Thoracic aorta (tissue), 2 donors: ENCODE results near the gene BMPR1A. TPM values are rescaled to one million over a fixed set of nuclear protein-coding genes. Genes with fewer than 3 reads are reported as not detected.
A peak's percentile ranks its signal among the peaks of the same experiment; 100 is the strongest.

Source experiments
- ATAC-seq: fragments of 150-250 bp; one replicate; pipeline ENCODE4 v1.8.0; 2017; ENCODE audit warnings: low read depth; ENCODE audit not compliant: insufficient number of reproducible peaks, low FRiP score
- DNase-seq: peaks from one replicate; pipeline ENCODE4 v3.0.0-alpha.2; 2020; ENCODE audit warnings: low spot score
- H3K27ac ChIP-seq, 2 donors: fragments of 200-600 bp; sonication (generic); 1 replicate in 1 of 2; 2 replicates in 1 of 2; pipeline ENCODE4 v1.5.1; 2016; ENCODE audit warnings: mild to moderate bottlenecking in 2 of 2, moderate library complexity in 2 of 2
- H3K27me3 ChIP-seq: fragments of 200-600 bp; sonication (generic); replicated peaks from 2 replicates; pipeline ENCODE4 v1.6.0; 2016; ENCODE audit warnings: mild to moderate bottlenecking; ENCODE audit not compliant: insufficient read depth
- H3K36me3 ChIP-seq: fragments of 200-600 bp; sonication (generic); one replicate; pipeline ENCODE4 v1.5.1; 2016
- H3K4me1 ChIP-seq, 2 donors: fragments of 200-600 bp; sonication (generic); 1 replicate in 1 of 2; 2 replicates in 1 of 2; pipeline versions ENCODE4 v1.5.1 to v1.6.0; 2016; ENCODE audit warnings: low read depth in 2 of 2, mild to moderate bottlenecking in 1 of 2; ENCODE audit not compliant: control insufficient read depth in 1 of 2
- H3K4me3 ChIP-seq: fragments of 200-600 bp; sonication (generic); 2 replicates; pipeline ENCODE4 v1.5.1; 2016; ENCODE audit warnings: mild to moderate bottlenecking
- H3K9me3 ChIP-seq: fragments of 200-600 bp; sonication (generic); 2 replicates; pipeline ENCODE4 v1.5.1; 2016
- total RNA-seq, 2 donors: library from RNA; depleted of rRNA; stranded (reverse); fragments of >200 nt; gene quantifications; one replicate each; pipeline versions ENCODE4 v1.1.0 to v1.2.3, GENCODE V29; 2016
- TF ChIP-seq, protein P1 (sequence below): fragments of 200-600 bp; sonication (generic); IDR thresholded peaks from one replicate; pipeline ENCODE4 v1.5.1; 2019; ENCODE audit warnings: antibody characterized with exemption

Gene BMPR1A
- total RNA-seq, 2 donors from 2014 or later: 69.0 to 130 TPM

DNA sequence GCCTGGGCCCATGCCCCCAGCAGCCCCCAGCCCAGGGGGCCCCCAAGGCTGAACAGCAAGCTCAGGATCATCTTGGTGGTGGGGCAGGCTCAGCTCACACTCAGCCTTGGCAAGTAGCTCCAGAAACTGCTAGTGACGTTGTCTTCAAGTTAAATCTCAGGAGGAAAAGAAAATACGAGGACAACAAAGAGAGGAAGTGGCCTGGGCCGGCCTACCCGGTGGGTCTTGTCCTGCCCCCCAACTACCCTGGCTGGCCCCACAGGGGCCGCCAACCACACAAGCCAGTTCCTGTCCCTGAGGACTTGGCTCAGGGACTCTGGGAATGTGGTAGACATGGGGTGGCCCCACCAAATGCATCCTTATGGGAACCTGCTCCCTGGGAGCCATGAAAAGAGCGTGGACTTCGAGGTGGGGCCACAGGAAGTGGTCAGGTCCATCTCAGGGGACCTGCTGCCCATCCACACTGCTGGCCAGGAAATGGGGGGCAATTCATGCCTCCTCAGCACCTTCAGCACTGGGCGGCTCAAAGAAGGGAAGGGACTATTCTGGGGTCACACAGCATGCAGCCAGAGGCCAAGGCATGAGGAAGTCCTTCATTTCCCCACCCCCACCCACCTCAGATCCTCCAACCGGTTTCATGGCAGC lies 201.2 kb downstream of the BMPR1A start, which contains the start of gene MMRN2:
TSS of gene MMRN2 (minus strand) at position 145 of the 645 bp plus-strand sequence. CDS start at position 71, 74 bp downstream.
- TF ChIP-seq, protein P1, sequence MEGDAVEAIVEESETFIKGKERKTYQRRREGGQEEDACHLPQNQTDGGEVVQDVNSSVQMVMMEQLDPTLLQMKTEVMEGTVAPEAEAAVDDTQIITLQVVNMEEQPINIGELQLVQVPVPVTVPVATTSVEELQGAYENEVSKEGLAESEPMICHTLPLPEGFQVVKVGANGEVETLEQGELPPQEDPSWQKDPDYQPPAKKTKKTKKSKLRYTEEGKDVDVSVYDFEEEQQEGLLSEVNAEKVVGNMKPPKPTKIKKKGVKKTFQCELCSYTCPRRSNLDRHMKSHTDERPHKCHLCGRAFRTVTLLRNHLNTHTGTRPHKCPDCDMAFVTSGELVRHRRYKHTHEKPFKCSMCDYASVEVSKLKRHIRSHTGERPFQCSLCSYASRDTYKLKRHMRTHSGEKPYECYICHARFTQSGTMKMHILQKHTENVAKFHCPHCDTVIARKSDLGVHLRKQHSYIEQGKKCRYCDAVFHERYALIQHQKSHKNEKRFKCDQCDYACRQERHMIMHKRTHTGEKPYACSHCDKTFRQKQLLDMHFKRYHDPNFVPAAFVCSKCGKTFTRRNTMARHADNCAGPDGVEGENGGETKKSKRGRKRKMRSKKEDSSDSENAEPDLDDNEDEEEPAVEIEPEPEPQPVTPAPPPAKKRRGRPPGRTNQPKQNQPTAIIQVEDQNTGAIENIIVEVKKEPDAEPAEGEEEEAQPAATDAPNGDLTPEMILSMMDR: no peak
- Histone ChIP-seq H3K27ac (peak within 1 kb of the TSS; percentile 92 to 97), H3K4me3 (peak within 1 kb of the TSS; percentile 54), H3K9me3 (no peaks in the 10 kb centered on the region), H3K36me3 (no peaks in the 10 kb centered on the region), H3K4me1 (peaks cover 64 to 83% of the 10 kb centered on the region in 2 donors), H3K27me3 (no peaks in the 10 kb centered on the region)
- no peak for DNase-seq
- ATAC-seq: no peak

GRCh38 chr10:86958116-86958900 lies 201.9 kb downstream of the BMPR1A start, which contains the start of gene SNCG:
TSS of gene SNCG (plus strand) at chr10:86958599. CDS start at chr10:86958698, 99 bp downstream.
- Histone ChIP-seq H3K36me3 (no peaks in the 10 kb centered on the region), H3K27me3 (no peaks in the 10 kb centered on the region), H3K27ac (peak within 1 kb of the TSS; percentile 92 to 97), H3K4me1 (peaks cover 58 to 76% of the 10 kb centered on the region in 2 donors), H3K9me3 (no peaks in the 10 kb centered on the region), H3K4me3 (peak within 1 kb of the TSS; percentile 54)
- DNase-seq (no peak), ATAC-seq (no peak)
- TF ChIP-seq, protein P1: no peak

GRCh38 chr10:86958901-86959736 lies 202.7 kb downstream of the BMPR1A start:
- H3K36me3 ChIP-seq: no peaks in the 10 kb centered on the region
- DNase-seq (no peak), ATAC-seq (no peak)
- H3K27me3 ChIP-seq: no peaks in the 10 kb centered on the region
- TF ChIP-seq, protein P1: no peak
- peaks cover 53 to 73% of the 10 kb centered on the region in 2 donors for H3K4me1 ChIP-seq
- peak overlapping the region; percentile 72 to 97 for H3K27ac ChIP-seq
- peak overlapping the region; percentile 54 for H3K4me3 ChIP-seq
- no peaks in the 10 kb centered on the region for H3K9me3 ChIP-seq

DNA sequence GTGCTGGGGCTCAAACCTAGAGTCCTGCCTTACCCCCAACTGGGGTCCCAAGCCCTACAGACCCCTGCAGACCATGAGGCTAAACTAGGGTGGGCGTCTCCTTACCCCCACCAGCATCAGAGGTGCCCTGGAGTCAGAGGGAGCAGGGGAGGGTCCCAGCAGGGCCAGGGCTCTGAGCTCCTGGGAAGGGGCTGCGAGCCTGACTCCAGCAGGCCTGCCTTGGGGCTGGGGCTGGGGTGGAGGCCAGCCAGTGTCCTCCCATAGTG lies 203.3 kb downstream of the BMPR1A start:
- Histone ChIP-seq H3K4me3 (peak overlapping the region; percentile 54), H3K9me3 (no peaks in the 10 kb centered on the region), H3K36me3 (no peaks in the 10 kb centered on the region), H3K27ac (peak overlapping the region; percentile 72 to 97), H3K4me1 (peaks cover 48 to 73% of the 10 kb centered on the region in 2 donors), H3K27me3 (no peaks in the 10 kb centered on the region)
- ATAC-seq: no peak
- TF ChIP-seq, protein P1: no peak
- DNase-seq: no peak
